ENCODE data around the gene MLXIPL. TPM values are rescaled to one million over a fixed set of nuclear protein-coding genes. Genes with fewer than 3 reads are reported as not detected.

Gene MLXIPL
- total RNA-seq, 1 experiment from 2014 or later: 19.8 TPM

- ChIA-PET POLR2A (no interaction called here), CTCF (no interaction called here)
- Mint-ChIP-seq H3K9me3 (ENCODE audit: unreplicated experiment) (no peaks in the 10 kb centered on the region), H3K27ac (ENCODE audit: unreplicated experiment) (no peak overlapping the region), H3K36me3 (ENCODE audit: insufficient read depth, unreplicated experiment) (peaks cover 7% of the 10 kb centered on the region), H3K27me3 (ENCODE audit: insufficient read depth, unreplicated experiment) (peaks cover 9% of the 10 kb centered on the region), H3K4me1 (ENCODE audit: low read depth, unreplicated experiment) (no peaks in the 10 kb centered on the region), H3K4me3 (ENCODE audit: unreplicated experiment) (no peak overlapping the region)
- DNase-seq: no peak
- no peak for TF ChIP-seq CTCF (IDR thresholded peaks at IDR 0.05; ENCODE audit: insufficient read depth in 1 of 2, low read depth in 1 of 2, low read length in 1 of 2, severe bottlenecking in 1 of 2, unreplicated experiment in 1 of 2)
- Histone ChIP-seq H3K4me3 (ENCODE audit: low read depth, low read length) (no peak overlapping the region), H3K36me3 (ENCODE audit: control insufficient read depth, insufficient read depth, low read length) (no peaks in the 10 kb centered on the region), H3K27me3 (replicated peaks; ENCODE audit: control insufficient read depth, insufficient read depth, low read length) (no peaks in the 10 kb centered on the region), H3K9me3 (no peaks in the 10 kb centered on the region), H3K4me1 (no peaks in the 10 kb centered on the region)
- BruUV-seq (replicated peaks): no TSS peak
- intact Hi-C loops (cut with micrococcal nuclease; ENCODE audit: unreplicated experiment): no loop called here
Observed at GRCh38 chr7:73593207-73594045, 30.9 kb downstream of the MLXIPL start.

DNA sequence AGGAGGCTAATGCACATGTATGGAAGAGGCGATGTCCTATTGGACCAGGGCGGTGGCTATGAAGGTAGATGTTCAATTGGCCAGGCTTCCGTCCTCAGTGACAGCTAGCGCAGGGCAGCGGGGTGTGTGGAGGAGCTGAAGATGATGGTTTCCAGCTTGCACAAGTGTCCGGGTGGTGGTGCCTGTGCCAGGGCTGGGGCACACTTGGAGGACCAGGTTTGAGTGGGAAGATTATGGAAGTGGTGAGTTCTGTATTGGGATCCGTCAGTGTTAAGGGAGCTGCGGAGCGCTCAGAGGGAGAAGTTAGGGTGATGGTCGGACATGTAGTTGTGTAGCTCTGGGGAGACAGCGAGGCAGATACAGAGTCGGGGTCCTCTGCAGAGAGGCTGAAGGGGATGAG, 37.4 kb downstream of the MLXIPL start:
- Mint-ChIP-seq H3K9me3 (ENCODE audit: unreplicated experiment) (no peaks in the 10 kb centered on the region), H3K27ac (ENCODE audit: unreplicated experiment) (no peak overlapping the region), H3K36me3 (ENCODE audit: insufficient read depth, unreplicated experiment) (no peaks in the 10 kb centered on the region), H3K27me3 (ENCODE audit: insufficient read depth, unreplicated experiment) (no peaks in the 10 kb centered on the region), H3K4me3 (ENCODE audit: unreplicated experiment) (no peak overlapping the region), H3K4me1 (ENCODE audit: low read depth, unreplicated experiment) (no peaks in the 10 kb centered on the region)
- Histone ChIP-seq H3K4me3 (ENCODE audit: low read depth, low read length) (no peak overlapping the region), H3K4me1 (no peaks in the 10 kb centered on the region), H3K27me3 (replicated peaks; ENCODE audit: control insufficient read depth, insufficient read depth, low read length) (no peaks in the 10 kb centered on the region), H3K9me3 (no peaks in the 10 kb centered on the region), H3K36me3 (ENCODE audit: control insufficient read depth, insufficient read depth, low read length) (no peaks in the 10 kb centered on the region)
- POLR2A ChIA-PET: interaction anchor here (0.7 kb wide), 2 partner anchors 27 to 111 kb away, joined by 5 read pairs; no protein-coding TSS in a partner anchor
- TF ChIP-seq CTCF (IDR thresholded peaks at IDR 0.05; ENCODE audit: insufficient read depth in 1 of 2, low read depth in 1 of 2, low read length in 1 of 2, severe bottlenecking in 1 of 2, unreplicated experiment in 1 of 2): no peak
- BruUV-seq (replicated peaks): no TSS peak
- no peak for DNase-seq
- intact Hi-C loops (cut with micrococcal nuclease; ENCODE audit: unreplicated experiment): no loop called here
- CTCF ChIA-PET: interaction anchor here (0.9 kb wide), 1 partner anchor 125 kb away, joined by 4 read pairs; no protein-coding TSS in a partner anchor

GRCh38 chr7:73585196-73585595, 39.1 kb downstream of the MLXIPL start:
- Histone ChIP-seq H3K4me1 (no peaks in the 10 kb centered on the region), H3K27me3 (replicated peaks; ENCODE audit: control insufficient read depth, insufficient read depth, low read length) (no peaks in the 10 kb centered on the region), H3K4me3 (ENCODE audit: low read depth, low read length) (no peak overlapping the region), H3K9me3 (no peaks in the 10 kb centered on the region), H3K36me3 (ENCODE audit: control insufficient read depth, insufficient read depth, low read length) (no peaks in the 10 kb centered on the region)
- no peaks in the 10 kb centered on the region for H3K36me3 Mint-ChIP-seq (ENCODE audit: insufficient read depth, unreplicated experiment)
- no peak for TF ChIP-seq CTCF (IDR thresholded peaks at IDR 0.05; ENCODE audit: insufficient read depth in 1 of 2, low read depth in 1 of 2, low read length in 1 of 2, severe bottlenecking in 1 of 2, unreplicated experiment in 1 of 2)
- ChIA-PET POLR2A (no interaction called here), CTCF (interaction anchor here (0.6 kb wide), 2 partner anchors 203 to 820 kb away, joined by 4 to 5 read pairs; no protein-coding TSS in a partner anchor)
- no TSS peak for BruUV-seq (replicated peaks)
- intact Hi-C loops (cut with micrococcal nuclease; ENCODE audit: unreplicated experiment): no loop called here
- H3K27me3 Mint-ChIP-seq (ENCODE audit: insufficient read depth, unreplicated experiment): no peaks in the 10 kb centered on the region
- DNase-seq: peak in 1 of 2 experiments; percentile 30
- no peak overlapping the region for H3K27ac Mint-ChIP-seq (ENCODE audit: unreplicated experiment)
- H3K4me3 Mint-ChIP-seq (ENCODE audit: unreplicated experiment): no peak overlapping the region
- H3K4me1 Mint-ChIP-seq (ENCODE audit: low read depth, unreplicated experiment): no peaks in the 10 kb centered on the region
- H3K9me3 Mint-ChIP-seq (ENCODE audit: unreplicated experiment): no peaks in the 10 kb centered on the region
